HepG2 (cell line): ENCODE results near the gene COLGALT1. TPM values are rescaled to one million over a fixed set of nuclear protein-coding genes. Genes with fewer than 3 reads are reported as not detected.

Experiments used
- GTF2F1 ChIP-seq: fragments of 150-350 bp; IDR thresholded peaks from 2 replicates; pipeline ENCODE4 v1.6.1; 2014; ENCODE audit warnings: low read length
- GTF3A ChIP-seq: sonication (generic); formaldehyde crosslinking; conservative IDR thresholded peaks from 2 replicates; pipeline ENCODE4 v1.4.0; 2020; ENCODE audit warnings: mild to moderate bottlenecking, missing genetic modification reagents
- KMT2B ChIP-seq: IDR thresholded peaks from 2 replicates; pipeline ENCODE4 v1.6.1; 2016; ENCODE audit warnings: missing genetic modification reagents, missing compliant biosample characterization
- RBFOX2 ChIP-seq: fragments of 200-400 bp; formaldehyde crosslinking; IDR thresholded peaks from 2 replicates; pipeline ENCODE4 v1.6.1; 2017; ENCODE audit warnings: low read depth, mild to moderate bottlenecking, low read length
- SMAD1 ChIP-seq: sonication (generic); formaldehyde crosslinking; IDR thresholded peaks from 2 replicates; pipeline ENCODE4 v1.4.0; 2020; ENCODE audit warnings: missing genetic modification reagents, low read depth, mild to moderate bottlenecking, borderline replicate concordance
- SP4 ChIP-seq: sonication (generic); formaldehyde crosslinking; IDR thresholded peaks from 2 replicates; pipeline ENCODE4 v1.8.1; 2023; ENCODE audit warnings: mild to moderate bottlenecking, missing genetic modification reagents
- SPEN ChIP-seq: sonication (generic); formaldehyde crosslinking; IDR thresholded peaks from 2 replicates; pipeline ENCODE4 v1.5.1; 2020; ENCODE audit warnings: low read depth, mild to moderate bottlenecking, missing genetic modification reagents
- THAP7 ChIP-seq: sonication (generic); formaldehyde crosslinking; IDR thresholded peaks from 2 replicates; pipeline ENCODE4 v1.8.1; 2023; ENCODE audit warnings: mild to moderate bottlenecking, missing genetic modification reagents
- TSC22D2 ChIP-seq: sonication (generic); formaldehyde crosslinking; IDR thresholded peaks from 2 replicates; pipeline ENCODE4 v1.5.1; 2020; ENCODE audit warnings: missing genetic modification reagents, mild to moderate bottlenecking, borderline replicate concordance
- ZNF234 ChIP-seq: sonication (generic); formaldehyde crosslinking; conservative IDR thresholded peaks from 2 replicates; pipeline ENCODE4 v1.5.1; 2020; ENCODE audit warnings: mild to moderate bottlenecking, missing genetic modification reagents
- ZNF557 ChIP-seq: sonication (generic); formaldehyde crosslinking; IDR thresholded peaks from 2 replicates; pipeline ENCODE4 v1.4.0; 2020; ENCODE audit warnings: missing genetic modification reagents
- polyA plus RNA-seq, 8 experiments: library from polyadenylated mRNA; depleted of rRNA in 3 of 8; stranded (reverse) in 7 of 8; unstranded in 1 of 8; fragments of >200 nt; fragmentation: Illumina TruSeq in 4 of 8; extraction: Trizol in 4 of 8; gene quantifications; 2 replicates each; pipeline versions ENCODE4 v1.2.1 to v1.2.3, GENCODE V29; 2011 to 2016; ENCODE audit warnings: low read depth in 4 of 8, missing spikeins in 1 of 8, mixed read lengths in 1 of 8; ENCODE audit not compliant: insufficient read depth in 1 of 8
- total RNA-seq, 5 experiments: library from RNA; depleted of rRNA; stranded (reverse); fragments of >200 nt; fragmentation: Illumina TruSeq; extraction: Trizol; gene quantifications; 2 replicates each; pipeline ENCODE4 v1.2.3, GENCODE V29; 2016; ENCODE audit warnings: low read depth in 1 of 5
- TF ChIP-seq, protein P1 (sequence below): sonication (generic); formaldehyde crosslinking; IDR thresholded peaks from 2 replicates; pipeline ENCODE4 v1.8.1; 2023; ENCODE audit warnings: missing genetic modification reagents, inconsistent platforms, borderline replicate concordance
- TF ChIP-seq, protein P2 (sequence below): sonication (generic); formaldehyde crosslinking; IDR thresholded peaks from 2 replicates; pipeline ENCODE4 v1.5.0; 2020; ENCODE audit warnings: missing genetic modification reagents
- TF ChIP-seq, protein P3 (sequence below): sonication (generic); formaldehyde crosslinking; IDR thresholded peaks from 2 replicates; pipeline ENCODE4 v1.4.0; 2020; ENCODE audit warnings: mild to moderate bottlenecking, missing genetic modification reagents
- TF ChIP-seq, protein P4 (sequence below), 2 experiments: sonication (generic) in 1 of 2; formaldehyde crosslinking in 1 of 2; IDR thresholded peaks; 2 replicates each; pipeline versions ENCODE4 v1.4.0 to v1.6.1; 2018 to 2020; ENCODE audit warnings: missing genetic modification reagents in 2 of 2, borderline replicate concordance in 1 of 2, low read depth in 1 of 2, mild to moderate bottlenecking in 1 of 2, missing biosample characterization in 1 of 2
- TF ChIP-seq, protein P5 (sequence below): sonication (generic); formaldehyde crosslinking; IDR thresholded peaks from 2 replicates; pipeline ENCODE4 v1.4.0; 2020; ENCODE audit warnings: missing genetic modification reagents, borderline replicate concordance

Gene COLGALT1
- total and polyA plus RNA-seq, 2 of the 13 experiments (the other 11 are each of a cell fraction or from before 2014, with no cell fraction given) = 58.0 to 211 TPM

DNA sequence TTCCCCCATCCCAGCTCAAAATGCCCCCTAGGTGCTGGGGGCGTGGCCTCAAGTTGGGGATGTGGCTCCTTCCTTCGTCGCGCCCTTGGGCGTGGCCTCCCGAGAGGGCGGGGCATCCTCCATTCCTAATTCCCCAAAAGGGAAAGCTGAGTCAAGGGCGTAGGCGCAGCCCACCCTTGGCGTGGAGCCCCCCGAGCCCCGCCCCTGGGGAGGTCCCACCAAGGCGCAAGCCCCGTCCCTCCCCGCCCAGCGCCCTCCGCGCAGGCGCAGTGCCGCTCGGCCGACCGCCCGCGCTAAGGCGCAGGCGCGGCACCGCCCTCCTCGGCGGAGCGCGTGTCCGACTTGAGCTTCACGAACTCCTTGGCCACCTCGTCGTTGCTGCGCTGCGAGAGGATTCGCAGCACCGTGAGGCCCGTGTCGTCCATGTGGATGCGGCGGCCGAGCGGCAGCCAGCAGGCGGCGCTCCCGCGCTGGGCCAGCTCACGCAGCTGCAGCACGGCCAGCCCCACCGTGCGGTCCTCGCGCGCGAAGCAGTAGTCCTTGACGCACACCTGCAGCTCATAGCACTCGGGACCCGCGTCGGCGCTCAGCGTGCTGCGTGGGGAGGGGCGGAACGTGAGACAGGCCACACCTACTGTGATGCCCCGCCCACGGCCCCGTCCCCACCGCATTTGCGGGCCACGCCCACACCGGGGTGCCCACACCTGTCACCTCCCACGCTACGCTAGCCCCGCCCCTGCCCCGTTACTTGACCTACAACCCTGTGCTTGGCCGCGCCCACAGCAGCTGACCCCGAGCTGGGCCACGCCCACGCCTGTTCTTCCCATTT lies 50.5 kb downstream of the COLGALT1 start (continued):
- TF ChIP-seq, protein P1, sequence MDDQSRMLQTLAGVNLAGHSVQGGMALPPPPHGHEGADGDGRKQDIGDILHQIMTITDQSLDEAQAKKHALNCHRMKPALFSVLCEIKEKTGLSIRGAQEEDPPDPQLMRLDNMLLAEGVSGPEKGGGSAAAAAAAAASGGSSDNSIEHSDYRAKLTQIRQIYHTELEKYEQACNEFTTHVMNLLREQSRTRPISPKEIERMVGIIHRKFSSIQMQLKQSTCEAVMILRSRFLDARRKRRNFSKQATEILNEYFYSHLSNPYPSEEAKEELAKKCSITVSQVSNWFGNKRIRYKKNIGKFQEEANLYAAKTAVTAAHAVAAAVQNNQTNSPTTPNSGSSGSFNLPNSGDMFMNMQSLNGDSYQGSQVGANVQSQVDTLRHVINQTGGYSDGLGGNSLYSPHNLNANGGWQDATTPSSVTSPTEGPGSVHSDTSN (CRISPR knock-in tag) = peak; percentile 97
- TF ChIP-seq RBFOX2 (peak; percentile 90), THAP7 (CRISPR knock-in tag) (peak; percentile 98; the same call in 1 of the 2 replicates), ZNF557 (CRISPR knock-in tag) (peak; percentile 98), GTF3A (CRISPR knock-in tag) (peak; percentile 96), ZNF234 (peak; percentile 98), KMT2B (CRISPR knock-in tag) (peak; percentile 36; the same call in 1 of the 2 replicates), TSC22D2 (CRISPR knock-in tag) (peak; percentile 99), SMAD1 (peak; percentile 93; the same call in 1 of the 2 replicates), GTF2F1 (no peak), SPEN (peak; percentile 96), SP4 (CRISPR knock-in tag) (peak; percentile 98)
- TF ChIP-seq, protein P2, sequence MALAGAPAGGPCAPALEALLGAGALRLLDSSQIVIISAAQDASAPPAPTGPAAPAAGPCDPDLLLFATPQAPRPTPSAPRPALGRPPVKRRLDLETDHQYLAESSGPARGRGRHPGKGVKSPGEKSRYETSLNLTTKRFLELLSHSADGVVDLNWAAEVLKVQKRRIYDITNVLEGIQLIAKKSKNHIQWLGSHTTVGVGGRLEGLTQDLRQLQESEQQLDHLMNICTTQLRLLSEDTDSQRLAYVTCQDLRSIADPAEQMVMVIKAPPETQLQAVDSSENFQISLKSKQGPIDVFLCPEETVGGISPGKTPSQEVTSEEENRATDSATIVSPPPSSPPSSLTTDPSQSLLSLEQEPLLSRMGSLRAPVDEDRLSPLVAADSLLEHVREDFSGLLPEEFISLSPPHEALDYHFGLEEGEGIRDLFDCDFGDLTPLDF (CRISPR knock-in tag) = peak; percentile 79
- TF ChIP-seq, protein P3, sequence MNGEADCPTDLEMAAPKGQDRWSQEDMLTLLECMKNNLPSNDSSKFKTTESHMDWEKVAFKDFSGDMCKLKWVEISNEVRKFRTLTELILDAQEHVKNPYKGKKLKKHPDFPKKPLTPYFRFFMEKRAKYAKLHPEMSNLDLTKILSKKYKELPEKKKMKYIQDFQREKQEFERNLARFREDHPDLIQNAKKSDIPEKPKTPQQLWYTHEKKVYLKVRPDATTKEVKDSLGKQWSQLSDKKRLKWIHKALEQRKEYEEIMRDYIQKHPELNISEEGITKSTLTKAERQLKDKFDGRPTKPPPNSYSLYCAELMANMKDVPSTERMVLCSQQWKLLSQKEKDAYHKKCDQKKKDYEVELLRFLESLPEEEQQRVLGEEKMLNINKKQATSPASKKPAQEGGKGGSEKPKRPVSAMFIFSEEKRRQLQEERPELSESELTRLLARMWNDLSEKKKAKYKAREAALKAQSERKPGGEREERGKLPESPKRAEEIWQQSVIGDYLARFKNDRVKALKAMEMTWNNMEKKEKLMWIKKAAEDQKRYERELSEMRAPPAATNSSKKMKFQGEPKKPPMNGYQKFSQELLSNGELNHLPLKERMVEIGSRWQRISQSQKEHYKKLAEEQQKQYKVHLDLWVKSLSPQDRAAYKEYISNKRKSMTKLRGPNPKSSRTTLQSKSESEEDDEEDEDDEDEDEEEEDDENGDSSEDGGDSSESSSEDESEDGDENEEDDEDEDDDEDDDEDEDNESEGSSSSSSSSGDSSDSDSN = no peak; the same call in 1 of the 2 replicates
- TF ChIP-seq, protein P4, sequence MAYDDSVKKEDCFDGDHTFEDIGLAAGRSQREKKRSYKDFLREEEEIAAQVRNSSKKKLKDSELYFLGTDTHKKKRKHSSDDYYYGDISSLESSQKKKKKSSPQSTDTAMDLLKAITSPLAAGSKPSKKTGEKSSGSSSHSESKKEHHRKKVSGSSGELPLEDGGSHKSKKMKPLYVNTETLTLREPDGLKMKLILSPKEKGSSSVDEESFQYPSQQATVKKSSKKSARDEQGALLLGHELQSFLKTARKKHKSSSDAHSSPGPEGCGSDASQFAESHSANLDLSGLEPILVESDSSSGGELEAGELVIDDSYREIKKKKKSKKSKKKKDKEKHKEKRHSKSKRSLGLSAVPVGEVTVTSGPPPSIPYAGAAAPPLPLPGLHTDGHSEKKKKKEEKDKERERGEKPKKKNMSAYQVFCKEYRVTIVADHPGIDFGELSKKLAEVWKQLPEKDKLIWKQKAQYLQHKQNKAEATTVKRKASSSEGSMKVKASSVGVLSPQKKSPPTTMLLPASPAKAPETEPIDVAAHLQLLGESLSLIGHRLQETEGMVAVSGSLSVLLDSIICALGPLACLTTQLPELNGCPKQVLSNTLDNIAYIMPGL (CRISPR knock-in tag; IDR thresholded peaks at IDR 0.05; ENCODE audit: borderline replicate concordance in 1 of 2, low read depth in 1 of 2) = peak; percentile 92
- TF ChIP-seq, protein P5, sequence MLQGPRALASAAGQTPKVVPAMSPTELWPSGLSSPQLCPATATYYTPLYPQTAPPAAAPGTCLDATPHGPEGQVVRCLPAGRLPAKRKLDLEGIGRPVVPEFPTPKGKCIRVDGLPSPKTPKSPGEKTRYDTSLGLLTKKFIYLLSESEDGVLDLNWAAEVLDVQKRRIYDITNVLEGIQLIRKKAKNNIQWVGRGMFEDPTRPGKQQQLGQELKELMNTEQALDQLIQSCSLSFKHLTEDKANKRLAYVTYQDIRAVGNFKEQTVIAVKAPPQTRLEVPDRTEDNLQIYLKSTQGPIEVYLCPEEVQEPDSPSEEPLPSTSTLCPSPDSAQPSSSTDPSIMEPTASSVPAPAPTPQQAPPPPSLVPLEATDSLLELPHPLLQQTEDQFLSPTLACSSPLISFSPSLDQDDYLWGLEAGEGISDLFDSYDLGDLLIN (CRISPR knock-in tag) = peak; percentile 96; the same call in 1 of the 2 replicates
